Mucosa of rectum (tissue), 2 donors: ENCODE data around the gene ZNF597.
A peak's percentile ranks its signal among the peaks of the same experiment; 100 is the strongest.

Source experiments
- H3K27ac ChIP-seq, 2 donors: one replicate each; pipeline ENCODE4 v1.7.0; 2013; ENCODE audit warnings: inconsistent platforms in 2 of 2, low read depth in 2 of 2, low read length in 2 of 2
- H3K27me3 ChIP-seq, 2 donors: one replicate each; pipeline ENCODE4 v1.7.0; 2013; ENCODE audit warnings: low read length in 2 of 2; ENCODE audit not compliant: control insufficient read depth in 2 of 2, insufficient read depth in 2 of 2
- H3K36me3 ChIP-seq, 2 donors: one replicate each; pipeline ENCODE4 v1.7.0; 2013; ENCODE audit warnings: low read length in 2 of 2; ENCODE audit not compliant: control insufficient read depth in 2 of 2, insufficient read depth in 2 of 2
- H3K4me1 ChIP-seq, 2 donors: one replicate each; pipeline ENCODE4 v1.7.0; 2013; ENCODE audit warnings: low read length in 2 of 2, mild to moderate bottlenecking in 1 of 2; ENCODE audit not compliant: control insufficient read depth in 2 of 2, insufficient read depth in 2 of 2
- H3K4me3 ChIP-seq, 2 donors: one replicate each; pipeline ENCODE4 v1.7.0; 2013; ENCODE audit warnings: low read length in 2 of 2
- H3K9ac ChIP-seq, 2 donors: one replicate each; pipeline ENCODE4 v1.7.0; 2013; ENCODE audit warnings: low read length in 2 of 2, low read depth in 1 of 2, mild to moderate bottlenecking in 1 of 2
- H3K9me3 ChIP-seq, 2 donors: one replicate each; pipeline ENCODE4 v1.7.0; 2013; ENCODE audit warnings: low read length in 2 of 2; ENCODE audit not compliant: control insufficient read depth in 2 of 2
- donor health status: healthy.
- donor health status: Normal muscosa, but diverticular disease.

ZNF597 gene

DNA sequence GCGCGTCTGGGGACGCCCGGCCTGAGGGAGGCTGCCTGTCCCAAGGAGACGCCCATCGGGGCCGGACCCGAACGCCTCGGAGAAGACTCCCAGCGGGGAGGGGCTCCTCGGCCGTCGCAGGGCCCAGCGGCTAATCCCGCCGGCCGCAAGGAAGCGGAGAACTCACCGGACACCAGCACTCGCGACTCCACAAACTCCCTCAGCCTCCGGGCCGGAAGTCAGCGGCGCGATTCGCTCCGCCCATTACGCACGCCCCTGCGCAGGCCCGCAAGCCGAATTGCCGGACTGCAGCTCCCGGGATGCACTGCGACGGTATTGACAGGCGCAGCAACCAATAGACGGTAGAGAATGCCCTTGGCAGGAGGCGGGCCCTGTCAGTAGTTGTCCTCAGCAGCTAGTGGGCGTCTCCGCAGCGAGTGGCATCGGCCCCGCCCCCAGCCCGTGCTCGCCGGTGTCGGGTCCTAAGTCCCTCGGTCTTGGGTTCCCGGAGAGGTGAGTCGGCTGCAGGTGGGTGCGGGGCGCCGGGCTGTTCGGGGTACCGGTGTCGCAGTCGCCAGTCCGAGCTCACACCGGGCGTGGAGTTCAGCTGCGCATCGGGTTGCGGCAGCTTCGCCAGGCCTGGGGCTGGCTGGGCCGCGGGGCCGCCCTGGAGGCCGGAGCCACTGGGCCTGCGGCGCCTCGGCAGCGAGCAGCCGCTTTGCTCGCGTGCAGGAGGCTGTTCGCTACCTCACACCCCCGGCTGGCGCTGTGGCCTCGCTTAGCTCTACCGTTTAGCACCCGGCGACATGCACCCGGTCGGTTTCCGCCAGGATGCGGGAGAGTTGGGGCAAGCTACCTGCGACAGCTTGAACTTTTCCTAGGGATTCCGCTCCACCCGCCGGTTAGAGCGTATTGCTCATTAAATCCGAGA lies 42.3 kb downstream of the ZNF597 start, which contains the start of the genes ZNF174 and ZSCAN32:
Gene ZNF174, plus strand, starts transcription at position 437 of the 910 bp plus-strand sequence. CDS start 790 bp downstream, outside the sequence.
Gene ZSCAN32, minus strand, starts transcription at position 226 of the 910 bp plus-strand sequence. CDS start 3,447 bp downstream, outside the sequence.
- H3K9ac ChIP-seq: peak within 1 kb of the TSS; percentile 85 to 93
- no peaks in the 10 kb centered on the region for H3K27me3 ChIP-seq
- peaks cover 6 to 10% of the 10 kb centered on the region in 2 donors for H3K9me3 ChIP-seq
- peaks cover 34 to 37% of the 10 kb centered on the region in 2 donors for H3K36me3 ChIP-seq
- H3K4me3 ChIP-seq: peak within 1 kb of the TSS; percentile 91 to 94
- peaks cover 9 to 12% of the 10 kb centered on the region in 2 donors for H3K4me1 ChIP-seq
- peak within 1 kb of the TSS; percentile 85 to 87 for H3K27ac ChIP-seq

- Histone ChIP-seq H3K27ac (peak overlapping the region; percentile 85), H3K4me3 (peak overlapping the region; percentile 91 to 94), H3K36me3 (peaks cover 28 to 37% of the 10 kb centered on the region in 2 donors), H3K9ac (peak overlapping the region; percentile 85 to 92), H3K9me3 (peaks cover 5 to 8% of the 10 kb centered on the region in 2 donors), H3K27me3 (no peaks in the 10 kb centered on the region), H3K4me1 (peaks cover 9 to 12% of the 10 kb centered on the region in 2 donors)
These were observed 42.9 kb downstream of the ZNF597 start for GRCh38 chr16:3400446-3400778.

- H3K36me3 ChIP-seq: peaks cover 38 to 57% of the 10 kb centered on the region in 2 donors
- no peaks in the 10 kb centered on the region for H3K27me3 ChIP-seq
- no peak overlapping the region for H3K27ac ChIP-seq
- peaks cover 22% of the 10 kb centered on the region in 2 donors for H3K9me3 ChIP-seq
- no peaks in the 10 kb centered on the region for H3K4me1 ChIP-seq
- no peak overlapping the region for H3K9ac ChIP-seq
- no peak overlapping the region for H3K4me3 ChIP-seq
These were observed 53.5 kb downstream of the ZNF597 start for GRCh38 chr16:3389663-3390338.

GRCh38 chr16:3388325-3388724 lies 55.0 kb downstream of the ZNF597 start:
- Histone ChIP-seq H3K4me3 (no peak overlapping the region), H3K36me3 (peaks cover 49 to 61% of the 10 kb centered on the region in 2 donors)

DNA sequence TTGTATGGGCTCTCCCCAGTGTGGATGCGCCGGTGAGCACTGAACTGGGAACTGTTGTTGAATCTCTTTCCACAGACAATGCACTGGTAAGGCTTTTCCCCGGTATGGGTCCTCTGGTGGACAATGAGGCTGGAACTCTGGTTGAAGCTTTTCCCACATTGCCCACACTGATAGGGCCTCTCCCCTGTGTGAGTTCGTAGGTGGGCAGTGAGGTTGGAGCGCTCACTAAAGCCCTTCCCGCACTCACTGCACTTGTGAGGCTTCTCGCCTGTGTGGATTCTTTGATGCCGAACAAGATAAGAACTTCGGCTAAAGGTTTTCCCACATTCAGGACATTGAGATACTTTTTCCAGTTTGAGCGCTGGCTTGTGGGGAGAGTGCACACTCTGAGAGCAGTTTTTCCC lies 60.3 kb downstream of the ZNF597 start:
- Histone ChIP-seq H3K9me3 (peaks cover 52 to 53% of the 10 kb centered on the region in 2 donors), H3K4me3 (peak overlapping the region in 1 of 2 donors; percentile 35), H3K27ac (no peak overlapping the region), H3K27me3 (no peaks in the 10 kb centered on the region), H3K9ac (no peak overlapping the region), H3K4me1 (no peaks in the 10 kb centered on the region), H3K36me3 (peaks cover 41 to 43% of the 10 kb centered on the region in 2 donors)

More at GRCh38 chr16:3388325-3388724, 55.0 kb downstream of the ZNF597 start:
- Histone ChIP-seq H3K9ac (no peak overlapping the region), H3K9me3 (peaks cover 33 to 35% of the 10 kb centered on the region in 2 donors), H3K4me1 (no peaks in the 10 kb centered on the region), H3K27ac (no peak overlapping the region), H3K27me3 (no peaks in the 10 kb centered on the region)
